PFSK-1 (cell line): ENCODE results near the gene ARHGAP19.

Experiments
- POLR2AphosphoS5 ChIP-seq: IDR thresholded peaks from 2 replicates; pipeline ENCODE4 v1.6.1; 2012; ENCODE audit warnings: low read depth, mild to moderate bottlenecking, control low read depth, low read length, moderate library complexity
- SIN3A ChIP-seq: IDR thresholded peaks from 2 replicates; pipeline ENCODE4 v1.6.1; 2012; ENCODE audit warnings: mild to moderate bottlenecking, low read length, moderate library complexity, borderline replicate concordance; ENCODE audit not compliant: insufficient read depth

GRCh38 chr10:97226398-97226797 is 66.0 kb downstream of the ARHGAP19 start:
- TF ChIP-seq POLR2AphosphoS5 (no peak), SIN3A (no peak)
